WI38 (cell line): ENCODE measurements around the gene MAP2K3.

Source experiments
- H3K4me3 ChIP-seq: 2 replicates; pipeline ENCODE4 v1.5.1; 2011; ENCODE audit warnings: low read depth, mild to moderate bottlenecking, control low read depth, low read length
- TF ChIP-seq, protein P1 (sequence below): IDR thresholded peaks from 2 replicates; pipeline ENCODE4 v1.5.1; 2012; ENCODE audit warnings: low read depth, mild to moderate bottlenecking, control low read depth, low read length

MAP2K3 gene

DNA sequence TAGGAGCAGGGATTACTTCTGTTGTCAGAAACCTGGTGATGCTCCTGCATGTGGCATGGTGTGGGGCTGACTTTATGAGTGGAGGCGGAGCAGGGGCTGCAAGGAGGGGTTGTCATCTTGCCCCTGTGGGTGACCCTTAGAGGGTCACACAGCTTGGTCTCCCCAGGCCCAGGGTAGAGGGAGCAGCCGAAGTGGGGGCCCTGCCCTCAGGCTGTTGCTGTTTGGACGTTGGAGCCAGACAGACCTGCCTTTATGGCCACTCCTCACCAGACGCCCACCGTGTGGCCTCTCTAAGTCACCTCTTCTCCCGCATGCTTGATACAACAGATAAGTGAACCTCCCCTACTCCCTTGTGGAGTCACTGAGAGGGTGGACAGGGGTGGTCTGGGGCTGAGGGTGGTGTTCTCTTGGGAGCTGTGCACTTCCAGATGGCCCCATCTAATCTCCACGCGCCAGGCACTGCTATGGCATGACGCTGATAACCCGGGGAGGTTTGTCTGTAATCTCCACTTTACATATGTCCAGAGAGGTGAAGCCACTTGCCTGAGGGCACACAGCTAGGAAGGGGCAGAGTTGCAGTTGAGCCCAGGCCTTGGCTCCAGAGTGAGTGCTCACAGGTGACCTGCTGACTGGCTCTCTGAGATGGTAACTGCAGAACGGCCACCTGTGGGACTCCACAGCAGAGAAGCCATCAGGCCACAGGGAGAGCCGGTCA is 10.0 kb downstream of the MAP2K3 start:
- TF ChIP-seq, protein P1, sequence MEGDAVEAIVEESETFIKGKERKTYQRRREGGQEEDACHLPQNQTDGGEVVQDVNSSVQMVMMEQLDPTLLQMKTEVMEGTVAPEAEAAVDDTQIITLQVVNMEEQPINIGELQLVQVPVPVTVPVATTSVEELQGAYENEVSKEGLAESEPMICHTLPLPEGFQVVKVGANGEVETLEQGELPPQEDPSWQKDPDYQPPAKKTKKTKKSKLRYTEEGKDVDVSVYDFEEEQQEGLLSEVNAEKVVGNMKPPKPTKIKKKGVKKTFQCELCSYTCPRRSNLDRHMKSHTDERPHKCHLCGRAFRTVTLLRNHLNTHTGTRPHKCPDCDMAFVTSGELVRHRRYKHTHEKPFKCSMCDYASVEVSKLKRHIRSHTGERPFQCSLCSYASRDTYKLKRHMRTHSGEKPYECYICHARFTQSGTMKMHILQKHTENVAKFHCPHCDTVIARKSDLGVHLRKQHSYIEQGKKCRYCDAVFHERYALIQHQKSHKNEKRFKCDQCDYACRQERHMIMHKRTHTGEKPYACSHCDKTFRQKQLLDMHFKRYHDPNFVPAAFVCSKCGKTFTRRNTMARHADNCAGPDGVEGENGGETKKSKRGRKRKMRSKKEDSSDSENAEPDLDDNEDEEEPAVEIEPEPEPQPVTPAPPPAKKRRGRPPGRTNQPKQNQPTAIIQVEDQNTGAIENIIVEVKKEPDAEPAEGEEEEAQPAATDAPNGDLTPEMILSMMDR = no peak
- no peak overlapping the region for H3K4me3 ChIP-seq

DNA sequence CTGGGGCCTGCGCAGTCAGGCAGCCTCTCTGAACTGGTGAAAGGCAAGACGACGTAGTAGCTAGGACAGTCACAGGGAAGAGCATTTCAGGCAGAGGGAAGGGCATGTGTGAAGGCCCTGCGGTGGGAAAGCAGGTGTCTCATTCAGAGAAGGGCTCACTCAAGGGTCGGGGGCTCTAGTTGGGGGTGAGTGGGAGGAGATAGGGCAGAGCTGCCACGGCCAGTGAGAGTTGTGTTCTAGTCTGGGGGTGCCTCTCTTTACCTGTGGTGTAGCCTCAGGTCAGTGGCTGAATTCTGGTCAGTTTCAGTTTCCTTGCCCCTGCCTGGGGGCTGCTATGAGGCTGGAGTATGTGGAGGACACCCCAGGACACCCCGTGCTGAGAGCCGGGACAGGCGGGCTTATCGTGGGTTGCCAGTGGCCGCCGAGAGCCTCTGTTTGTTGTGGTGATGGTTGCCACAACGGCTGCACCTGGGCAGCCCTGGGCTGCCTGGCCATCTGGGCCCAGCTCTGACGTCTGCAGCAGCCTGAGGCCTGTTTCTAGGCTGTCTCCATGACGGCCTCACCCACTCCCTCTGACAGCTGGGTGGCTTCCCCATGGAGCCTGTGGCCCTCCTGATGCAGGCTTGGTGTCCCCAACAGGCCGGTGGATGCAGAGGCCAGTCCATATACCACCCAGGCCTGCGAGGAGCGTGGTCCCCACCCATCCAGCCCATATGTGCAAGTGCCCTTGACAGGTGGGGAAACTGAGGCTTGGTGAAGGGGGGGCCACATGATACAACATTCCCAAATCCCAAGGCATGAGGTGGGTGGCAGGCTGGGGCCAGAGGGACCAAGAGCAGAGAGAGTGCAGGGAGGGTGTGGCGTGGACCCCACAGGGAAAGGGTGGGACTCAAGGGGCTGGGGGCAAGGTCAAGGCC is 10.8 kb downstream of the MAP2K3 start:
- TF ChIP-seq, protein P1 = no peak
- no peak overlapping the region for H3K4me3 ChIP-seq

DNA sequence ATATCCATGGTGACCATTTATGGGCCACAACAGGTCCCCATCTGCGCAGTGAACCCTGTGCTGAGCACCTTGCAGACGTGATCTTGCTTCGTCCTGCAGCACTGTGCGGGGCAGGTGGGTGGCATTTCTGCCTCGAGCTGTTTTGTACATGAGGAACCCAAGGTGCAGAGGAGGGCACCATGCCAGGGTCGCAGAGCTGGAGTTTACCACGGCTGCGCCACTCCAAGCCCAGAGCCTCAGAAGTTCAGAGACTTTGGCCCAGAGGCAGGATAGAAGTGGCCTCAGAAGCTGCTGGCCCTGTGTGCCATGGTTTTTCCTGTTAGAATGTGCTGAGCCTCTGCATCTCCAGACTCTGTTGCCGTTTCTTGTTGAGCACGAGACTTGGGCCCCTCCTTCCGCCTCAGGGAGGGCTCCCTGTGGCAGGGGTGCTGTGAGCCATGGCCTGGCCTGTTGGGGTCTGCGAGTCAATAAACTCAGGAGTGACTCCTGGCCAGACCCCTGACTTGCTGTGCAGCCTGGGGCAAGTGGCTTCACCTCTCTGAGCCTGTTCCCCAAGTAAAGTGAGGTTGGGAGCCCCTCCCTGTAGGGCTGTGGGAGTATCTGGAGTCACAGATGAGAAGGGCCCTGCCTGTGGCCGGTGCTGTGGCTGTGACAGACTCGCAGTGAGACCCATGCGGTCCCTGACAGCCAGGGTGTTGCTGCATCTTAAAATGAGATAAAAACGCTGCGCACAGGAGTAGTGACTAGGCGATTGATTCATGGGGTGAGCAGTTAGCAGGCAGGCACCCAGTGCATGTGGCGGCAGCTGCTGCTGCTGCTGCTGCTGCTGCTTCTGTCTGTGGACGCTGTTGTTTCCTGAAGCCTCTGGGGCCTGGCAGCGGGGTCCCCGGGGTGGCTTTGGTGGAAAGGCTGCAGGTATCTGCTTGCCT is 11.8 kb downstream of the MAP2K3 start:
- TF ChIP-seq, protein P1 = no peak
- no peak overlapping the region for H3K4me3 ChIP-seq

DNA sequence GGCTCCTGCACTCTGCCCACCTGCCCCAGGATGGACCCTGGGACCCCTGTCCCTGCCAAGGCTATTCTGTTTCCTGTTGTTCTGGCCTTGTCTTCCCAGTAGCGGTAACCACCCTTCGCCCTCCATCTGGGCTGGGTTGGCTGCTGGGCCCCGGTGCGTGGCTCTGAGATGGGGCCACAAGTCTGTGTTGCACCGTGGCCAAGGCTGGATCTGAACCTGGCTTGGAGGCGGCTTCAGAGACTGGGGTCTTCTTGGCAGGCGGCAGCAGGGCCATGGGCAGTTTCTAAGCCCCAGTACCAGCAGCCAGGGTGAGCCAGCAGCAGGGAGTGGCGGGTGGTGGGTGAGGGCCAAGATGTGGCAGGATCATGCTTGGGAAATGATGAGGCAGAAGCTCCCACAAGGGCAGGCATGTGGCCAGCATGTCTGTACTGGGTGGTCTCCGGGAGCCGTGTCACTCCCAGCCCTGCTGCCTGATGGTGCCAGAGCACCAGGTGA is 12.6 kb downstream of the MAP2K3 start:
- TF ChIP-seq, protein P1 = no peak
- no peak overlapping the region for H3K4me3 ChIP-seq

DNA sequence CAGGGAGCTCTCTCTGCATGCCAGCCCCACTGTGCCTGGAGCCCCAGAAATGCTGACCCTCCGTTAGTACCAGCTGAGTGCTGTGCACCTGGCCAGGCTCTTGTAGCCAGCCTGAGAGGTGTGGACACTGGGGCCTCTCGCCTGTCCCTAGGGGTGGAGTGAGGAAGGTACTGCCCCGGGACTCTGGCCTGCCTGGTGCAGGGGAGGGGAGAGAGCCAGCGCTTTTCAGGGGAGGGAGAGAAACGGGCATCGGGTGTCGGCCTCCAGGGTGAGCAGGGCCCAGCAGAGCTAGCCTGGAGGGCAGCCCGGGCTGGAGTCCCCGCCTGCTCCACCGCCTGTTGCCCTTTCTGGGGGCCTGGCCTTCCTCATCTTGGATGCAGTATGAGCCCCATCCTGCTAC is 13.1 kb downstream of the MAP2K3 start:
- H3K4me3 ChIP-seq = no peak overlapping the region
- TF ChIP-seq, protein P1 = no peak

DNA sequence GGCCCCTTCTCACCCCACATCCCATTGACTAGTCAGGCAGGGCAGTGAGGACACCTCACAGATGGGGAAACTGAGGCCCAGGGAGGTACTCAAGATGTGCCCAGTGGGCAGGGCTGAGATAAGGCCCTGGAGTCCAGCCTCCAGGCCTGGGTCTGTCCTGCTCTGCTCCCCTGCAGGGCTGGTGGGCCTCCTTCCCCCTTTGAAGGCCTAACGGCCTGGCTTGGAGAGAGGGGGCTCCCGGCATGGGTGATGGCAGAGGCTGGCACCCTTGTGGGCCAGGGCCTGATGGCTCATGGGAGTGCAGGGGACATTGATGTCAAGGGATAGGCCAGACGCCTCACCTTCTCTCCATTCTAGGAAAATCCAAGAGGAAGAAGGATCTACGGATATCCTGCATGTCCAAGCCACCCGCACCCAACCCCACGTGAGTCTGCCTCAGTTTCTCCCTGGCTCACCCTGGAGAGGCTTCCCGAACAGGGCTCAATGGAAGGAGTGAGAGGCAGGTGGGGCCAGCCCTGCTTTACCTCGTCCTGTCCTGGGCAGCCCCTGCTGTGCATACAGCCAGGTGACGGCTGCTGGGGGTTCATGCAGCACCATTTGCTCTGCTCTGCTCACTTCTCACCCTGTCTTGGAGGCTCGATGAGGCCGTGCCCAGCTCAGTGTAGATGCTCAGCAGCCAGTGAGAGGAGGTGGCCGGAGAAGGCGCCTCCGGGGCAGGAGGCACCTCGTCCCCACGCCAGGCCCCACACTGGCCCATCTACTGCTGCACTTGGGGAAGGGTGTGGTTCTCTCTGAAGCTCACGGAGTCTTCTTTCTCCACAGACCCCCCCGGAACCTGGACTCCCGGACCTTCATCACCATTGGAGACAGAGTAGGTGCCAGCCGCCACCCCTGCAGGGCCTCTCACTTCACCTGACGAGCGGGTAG is 13.8 kb downstream of the MAP2K3 start:
- TF ChIP-seq, protein P1 = no peak
- H3K4me3 ChIP-seq = no peak overlapping the region
